K562 (cell line): Measurements from ENCODE around the gene MAGI2. TPM values are rescaled to one million over a fixed set of nuclear protein-coding genes. Genes with fewer than 3 reads are reported as not detected.

Experiments used
- ATAC-seq: fragments of 200-7000 bp; cut with Tn5 transposase; 3 replicates; pipeline ENCODE4 v1.9.1; 2020; ENCODE audit warnings: moderate library complexity
- BruUV-seq: library from RNA; stranded (reverse); fragments of 400-500 nt; replicated peaks from 2 replicates; lab custom pipeline; 2021; lab: Mats Ljungman, UMichigan
- CTCF ChIA-PET: fragments of 300-600 bp; formaldehyde crosslinking; extraction: SDS; loops from one replicate; lab custom pipeline; 2021; ENCODE audit warnings: low intra/inter-chr PET ratio; lab: Yijun Ruan, JAX
- POLR2A ChIA-PET: fragments of 300-600, 350-650 bp; sonication (Branson Sonifier 250); formaldehyde crosslinking; extraction: SDS; loops from one replicate; lab custom pipeline; 2021; ENCODE audit warnings: antibody characterized with exemption, inconsistent platforms; lab: Yijun Ruan, JAX
- DNase-seq, 4 experiments: peaks; one replicate each; pipeline versions ENCODE4 v3.0.0 to v3.0.0-alpha.2; 2011 to 2018; ENCODE audit warnings: low spot score in 3 of 4, mixed read lengths in 3 of 4; ENCODE audit errors: extremely low read depth in 1 of 4
- FAIRE-seq: peaks from 2 replicates; lab custom pipeline; 2011; peaks lifted over from hg19 to GRCh38; lab: Jason Lieb, UNC
- H2AFZ ChIP-seq: 2 replicates; pipeline ENCODE4 v1.6.0; 2011; ENCODE audit warnings: low read depth, low read length, control low read depth, inconsistent platforms
- H3K27ac ChIP-seq: fragments of 200-600 bp; 3 replicates; pipeline ENCODE4 v1.8.0; 2011; ENCODE audit warnings: low read depth, mild to moderate bottlenecking, control low read depth, inconsistent platforms, low read length, moderate library complexity, mixed read lengths; ENCODE audit errors: extremely low read depth
- H3K27me3 ChIP-seq, 2 experiments: fragments of 300-600 bp in 1 of 2; 2 replicates in 1 of 2; 3 replicates in 1 of 2; pipeline versions ENCODE4 v1.6.0 to v1.8.0; 2011; ENCODE audit warnings: inconsistent platforms in 2 of 2, low read length in 2 of 2, mild to moderate bottlenecking in 1 of 2, mixed read lengths in 1 of 2, moderate library complexity in 1 of 2; ENCODE audit not compliant: control insufficient read depth in 2 of 2, insufficient read depth in 2 of 2
- H3K36me3 ChIP-seq: fragments of 300-600 bp; 3 replicates; pipeline ENCODE4 v1.8.0; 2011; ENCODE audit warnings: mild to moderate bottlenecking, low read length, inconsistent platforms; ENCODE audit not compliant: control insufficient read depth, insufficient read depth
- H3K4me1 ChIP-seq, 2 experiments: fragments of 200-600 bp in 1 of 2; replicated peaks in 1 of 2; 2 replicates in 1 of 2; 3 replicates in 1 of 2; pipeline versions ENCODE4 v1.5.1 to v1.8.0; 2011; ENCODE audit warnings: inconsistent platforms in 2 of 2, low read length in 2 of 2, mild to moderate bottlenecking in 1 of 2, mixed read lengths in 1 of 2, moderate library complexity in 1 of 2; ENCODE audit not compliant: control insufficient read depth in 2 of 2, insufficient read depth in 2 of 2
- H3K4me2 ChIP-seq: 2 replicates; pipeline ENCODE4 v1.6.1; 2011; ENCODE audit warnings: low read length, control low read depth, inconsistent platforms, mixed read lengths; ENCODE audit not compliant: insufficient read depth
- H3K4me3 ChIP-seq: fragments of 200-600 bp; sonication (generic), shearing (Covaris generic); 2 replicates; pipeline ENCODE4 v1.5.1; 2016; ENCODE audit warnings: control low read depth, inconsistent platforms
- H3K79me2 ChIP-seq: fragments of 200-600 bp; 3 replicates; pipeline ENCODE4 v1.8.0; 2011; ENCODE audit warnings: low read length, inconsistent platforms; ENCODE audit not compliant: control insufficient read depth, insufficient read depth
- H3K9ac ChIP-seq, 2 experiments: 2 replicates each; pipeline versions ENCODE4 v1.6.0 to v1.6.1; 2011; ENCODE audit warnings: low read depth in 2 of 2, low read length in 2 of 2, control low read depth in 1 of 2, inconsistent platforms in 1 of 2, mild to moderate bottlenecking in 1 of 2, mixed read lengths in 1 of 2; ENCODE audit not compliant: insufficient read depth in 1 of 2
- H3K9me1 ChIP-seq: one replicate; pipeline ENCODE4 v1.6.0; 2011; ENCODE audit warnings: inconsistent platforms, mild to moderate bottlenecking, low read length, moderate library complexity; ENCODE audit not compliant: control insufficient read depth, insufficient read depth
- H3K9me3 ChIP-seq: replicated peaks from 2 replicates; pipeline ENCODE4 v1.5.1; 2011; ENCODE audit warnings: low read depth, low read length, inconsistent platforms; ENCODE audit not compliant: control insufficient read depth, insufficient read depth
- H4K20me1 ChIP-seq: replicated peaks from 2 replicates; pipeline ENCODE4 v1.6.1; 2011; ENCODE audit warnings: low read length, inconsistent platforms, mixed read lengths; ENCODE audit not compliant: control insufficient read depth, insufficient read depth
- CBFA2T3 ChIP-seq: fragments of 450-650 bp; IDR thresholded peaks from 2 replicates; pipeline ENCODE4 v1.6.1; 2017
- DACH1 ChIP-seq: fragments of 450-650 bp; IDR thresholded peaks from 2 replicates; pipeline ENCODE4 v1.6.1; 2018; ENCODE audit not compliant: partially characterized antibody
- GABPB2 ChIP-seq: fragments of 250-450 bp; sonication (Bioruptor Pico); conservative IDR thresholded peaks from 2 replicates; pipeline ENCODE4 v1.5.1; 2021; ENCODE audit warnings: mild to moderate bottlenecking
- GTF2A2 ChIP-seq: IDR thresholded peaks from 2 replicates; pipeline ENCODE4 v1.6.1; 2016; ENCODE audit warnings: mild to moderate bottlenecking, missing genetic modification characterization, missing compliant biosample characterization
- HMG20A ChIP-seq: fragments of 450-650 bp; formaldehyde crosslinking; conservative IDR thresholded peaks from 2 replicates; pipeline ENCODE4 v1.4.0; 2020; ENCODE audit warnings: mild to moderate bottlenecking, mixed read lengths
- JUND ChIP-seq, 2 experiments: IDR thresholded peaks; 2 replicates in 1 of 2; 3 replicates in 1 of 2; pipeline ENCODE4 v1.6.1; 2011; ENCODE audit warnings: borderline replicate concordance in 2 of 2, low read depth in 2 of 2, low read length in 2 of 2, improper control_type of control experiment in 1 of 2, missing biosample characterization in 1 of 2, missing genetic modification characterization in 1 of 2, missing genetic modification reagents in 1 of 2
- KDM2B ChIP-seq: fragments of 250-450 bp; sonication (Bioruptor Pico); IDR thresholded peaks from 2 replicates; pipeline ENCODE4 v1.8.0; 2021; ENCODE audit warnings: mild to moderate bottlenecking, moderate library complexity
- MNT ChIP-seq, 2 experiments: fragments of 450-650 bp; conservative IDR thresholded peaks; 2 replicates each; pipeline ENCODE4 v1.6.1; 2017; ENCODE audit warnings: mild to moderate bottlenecking in 2 of 2, moderate library complexity in 2 of 2
- NCOA1 ChIP-seq: fragments of 450-650 bp; IDR thresholded peaks from 2 replicates; pipeline ENCODE4 v1.6.1; 2016; ENCODE audit warnings: low read depth
- NFXL1 ChIP-seq: fragments of 450-650 bp; formaldehyde crosslinking; IDR thresholded peaks from 2 replicates; pipeline ENCODE4 v1.4.0; 2021; ENCODE audit warnings: mild to moderate bottlenecking
- RBM22 ChIP-seq: fragments of 200-400 bp; formaldehyde crosslinking; IDR thresholded peaks from 2 replicates; pipeline ENCODE4 v1.6.1; 2018; ENCODE audit warnings: low read length, low read depth; ENCODE audit not compliant: poor library complexity, severe bottlenecking
- RREB1 ChIP-seq: fragments of 250-450 bp; sonication (Bioruptor Pico); IDR thresholded peaks from 2 replicates; pipeline ENCODE4 v1.4.0; 2020
- SREBF2 ChIP-seq: sonication (generic); formaldehyde crosslinking; IDR thresholded peaks from 2 replicates; pipeline ENCODE4 v1.4.0; 2020; ENCODE audit warnings: mild to moderate bottlenecking, missing genetic modification reagents
- UBTF ChIP-seq, 2 experiments: IDR thresholded peaks; 2 replicates each; pipeline ENCODE4 v1.6.1; 2012; ENCODE audit warnings: improper control_type of control experiment in 2 of 2, low read depth in 2 of 2, low read length in 2 of 2, borderline replicate concordance in 1 of 2
- ZFP1 ChIP-seq: fragments of 450-650 bp; formaldehyde crosslinking; IDR thresholded peaks from 2 replicates; pipeline ENCODE4 v1.4.0; 2020; ENCODE audit warnings: mild to moderate bottlenecking, mixed read lengths
- in situ Hi-C: fragments of 300-500 bp; cut with MboI; formaldehyde crosslinking; loops from 4 replicates; pipeline ENCODE4 v1.15.0; 2018; ENCODE audit warnings: inconsistent platforms, mixed read lengths
- intact Hi-C: fragments of 100-400 bp; cut with micrococcal nuclease; formaldehyde crosslinking; loops from 2 replicates; pipeline ENCODE4 v1.14.2; 2022
- polyA plus RNA-seq, 8 experiments: library from polyadenylated mRNA; depleted of rRNA in 4 of 8; stranded (reverse) in 5 of 8; unstranded in 3 of 8; fragments of >200 nt; fragmentation: Nextera tagmentation in 2 of 8; fragmentation: Illumina TruSeq in 1 of 8; extraction: Ambion mirVana in 2 of 8; extraction: Trizol in 1 of 8; gene quantifications; 2 replicates each; pipeline versions ENCODE4 v1.2.1 to v1.2.3, GENCODE V29; 2011 to 2014; ENCODE audit warnings: inconsistent platforms in 1 of 8, missing spikeins in 1 of 8
- total RNA-seq, 7 experiments: library from RNA; depleted of rRNA in 6 of 7; stranded (reverse); fragments of >200 nt in 6 of 7; fragmentation: Illumina TruSeq in 2 of 7; extraction: Trizol in 2 of 7; gene quantifications; 2 replicates each; pipeline versions ENCODE4 v1.2.1 to v1.2.3, GENCODE V29; 2011 to 2021; ENCODE audit warnings: low replicate concordance in 1 of 7

The MAGI2 gene
- total and polyA plus RNA-seq, 9 of the 15 experiments (the other 6 are each of a cell fraction or from before 2014, with no cell fraction given), result 0.27 to 1.4 (median 0.70) TPM

- intact Hi-C loops, result no loop called here
- BruUV-seq, result no TSS peak
- in situ Hi-C loops, result no loop called here
- no peak overlapping the region for H2AFZ ChIP-seq
- no peaks in the 10 kb centered on the region for H3K9me1 ChIP-seq
- TF ChIP-seq SREBF2, result no peak
- no peak for TF ChIP-seq UBTF (IDR thresholded peaks at IDR 0.05; ENCODE audit: borderline replicate concordance in 1 of 2, low read depth in 2 of 2, low read length in 2 of 2)
- no peak for TF ChIP-seq GABPB2 (CRISPR knock-in tag)
- TF ChIP-seq KDM2B (CRISPR knock-in tag), result no peak
- TF ChIP-seq MNT (conservative IDR thresholded peaks at IDR 0.05), result no peak
- no peak for TF ChIP-seq ZFP1
- no peak for TF ChIP-seq HMG20A
- TF ChIP-seq RBM22, result no peak
- no peak for TF ChIP-seq JUND (IDR thresholded peaks at IDR 0.05; ENCODE audit: borderline replicate concordance, low read depth, low read length)
- TF ChIP-seq JUND (tag; IDR thresholded peaks at IDR 0.05; ENCODE audit: borderline replicate concordance, low read depth, low read length), result no peak
- TF ChIP-seq DACH1, result no peak
- no peak for TF ChIP-seq GTF2A2 (tag)
- no peak for TF ChIP-seq NFXL1
- TF ChIP-seq NCOA1, result no peak
- TF ChIP-seq RREB1 (CRISPR knock-in tag), result no peak
- TF ChIP-seq CBFA2T3, result no peak
- no peak overlapping the region for H3K27ac ChIP-seq
- H3K4me3 ChIP-seq, result no peak overlapping the region
- DNase-seq (no peak), ATAC-seq (no peak), FAIRE-seq (no peak)
- no peaks in the 10 kb centered on the region for H3K27me3 ChIP-seq
- H3K4me1 ChIP-seq, result no peaks in the 10 kb centered on the region
- H3K79me2 ChIP-seq, result no peaks in the 10 kb centered on the region
- H3K36me3 ChIP-seq, result no peaks in the 10 kb centered on the region
- H4K20me1 ChIP-seq, result no peaks in the 10 kb centered on the region
- ChIA-PET CTCF (no interaction called here), POLR2A (no interaction called here)
- no peak overlapping the region for H3K4me2 ChIP-seq
- no peaks in the 10 kb centered on the region; the same call in 1 of the 2 replicates for H3K9me3 ChIP-seq
- no peak overlapping the region for H3K9ac ChIP-seq
These were observed 780.2 kb downstream of the MAGI2 start for GRCh38 chr7:78673272-78673671.
